Endometrial microvascular endothelial cells (primary cell): ENCODE data around the gene CAPZA2. TPM values are rescaled to one million over a fixed set of nuclear protein-coding genes. Genes with fewer than 3 reads are reported as not detected.
"Not testable (repeated sequence)": the region's sequence is repeated elsewhere in the genome, so short reads cannot be mapped to it uniquely, and the experiment has no call there.

ENCODE experiments used
- in situ Hi-C: cut with HindIII; loops from 2 replicates; pipeline ENCODE4 v1.10.0; 2017; ENCODE audit warnings: low sequenced_read_pairs, low pct_unique_long_range_greater_than_20kb; ENCODE audit errors: inconsistent ontology term
- total RNA-seq: library from RNA; depleted of rRNA; stranded (reverse); fragments of >200 nt; gene quantifications from one replicate; pipeline ENCODE4 v1.2.3, GENCODE V29; 2015; ENCODE audit errors: inconsistent ontology term

Gene CAPZA2
- total RNA-seq, 1 donor from 2014 or later: 147 TPM

DNA sequence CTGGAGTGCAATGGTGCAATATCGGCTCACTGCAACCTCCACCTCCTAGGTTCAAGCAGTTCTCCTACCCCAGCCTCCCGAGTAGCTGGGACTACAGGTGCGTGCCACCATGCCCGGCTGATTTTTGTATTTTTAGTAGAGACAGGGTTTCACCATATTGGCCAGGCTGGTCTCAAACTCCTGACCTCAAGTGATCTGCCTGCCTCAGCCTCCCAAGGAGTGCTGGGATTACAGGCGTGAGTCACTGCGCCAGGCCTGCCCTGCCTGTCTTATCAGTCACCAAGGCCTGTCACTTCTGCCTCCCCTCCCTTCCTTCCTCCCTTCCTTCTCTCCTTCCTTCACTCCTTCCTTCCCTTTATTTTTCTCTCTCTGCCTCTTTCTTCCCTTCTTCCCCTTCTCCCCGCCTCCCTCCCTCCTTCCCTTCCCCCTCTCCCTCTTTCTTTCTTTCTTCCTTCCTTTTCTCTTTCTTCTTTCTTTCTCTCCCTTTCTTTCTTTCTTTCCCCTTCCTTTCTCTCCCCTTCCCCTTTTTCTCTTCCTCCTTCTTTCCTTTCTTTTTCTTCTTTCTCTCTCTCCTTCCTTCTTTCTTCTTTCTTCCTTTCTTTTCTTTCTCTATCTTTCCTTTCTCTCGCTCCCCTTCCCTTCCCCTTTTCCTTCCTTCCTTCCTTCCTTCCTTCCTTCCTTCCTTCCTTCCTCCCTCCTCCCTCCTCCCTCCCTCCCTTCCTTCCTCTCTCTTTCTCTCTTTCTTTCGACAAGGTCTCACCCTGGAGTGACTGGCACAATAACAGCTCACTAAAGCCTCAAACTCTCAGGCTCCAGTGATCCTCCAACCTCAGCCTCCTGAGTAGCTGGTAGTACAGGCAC, 87.8 kb downstream of the CAPZA2 start:
- in situ Hi-C loops: no loop called here

DNA sequence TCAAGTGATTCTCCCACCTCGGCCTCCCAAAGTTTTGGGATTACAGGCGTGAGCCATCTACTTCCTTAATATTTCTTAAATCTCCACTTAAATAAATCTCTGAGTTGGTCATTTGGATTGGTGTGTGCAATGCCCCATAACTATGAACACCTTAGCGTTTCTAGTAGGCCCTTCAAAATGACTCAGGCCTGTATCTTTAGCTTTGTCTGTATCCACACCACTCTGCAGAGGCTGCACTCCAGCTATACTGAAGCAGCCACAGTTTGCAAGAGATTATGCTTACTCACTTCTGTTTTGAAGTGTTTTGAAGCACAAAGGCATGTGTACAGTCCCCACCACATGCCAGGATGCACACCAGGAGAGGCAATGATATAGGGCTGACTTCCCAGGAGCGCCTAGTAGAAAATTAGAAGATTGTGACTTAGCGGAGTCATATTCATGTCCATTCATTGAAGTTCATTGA, 88.5 kb downstream of the CAPZA2 start:
- in situ Hi-C loops: no loop called here

DNA sequence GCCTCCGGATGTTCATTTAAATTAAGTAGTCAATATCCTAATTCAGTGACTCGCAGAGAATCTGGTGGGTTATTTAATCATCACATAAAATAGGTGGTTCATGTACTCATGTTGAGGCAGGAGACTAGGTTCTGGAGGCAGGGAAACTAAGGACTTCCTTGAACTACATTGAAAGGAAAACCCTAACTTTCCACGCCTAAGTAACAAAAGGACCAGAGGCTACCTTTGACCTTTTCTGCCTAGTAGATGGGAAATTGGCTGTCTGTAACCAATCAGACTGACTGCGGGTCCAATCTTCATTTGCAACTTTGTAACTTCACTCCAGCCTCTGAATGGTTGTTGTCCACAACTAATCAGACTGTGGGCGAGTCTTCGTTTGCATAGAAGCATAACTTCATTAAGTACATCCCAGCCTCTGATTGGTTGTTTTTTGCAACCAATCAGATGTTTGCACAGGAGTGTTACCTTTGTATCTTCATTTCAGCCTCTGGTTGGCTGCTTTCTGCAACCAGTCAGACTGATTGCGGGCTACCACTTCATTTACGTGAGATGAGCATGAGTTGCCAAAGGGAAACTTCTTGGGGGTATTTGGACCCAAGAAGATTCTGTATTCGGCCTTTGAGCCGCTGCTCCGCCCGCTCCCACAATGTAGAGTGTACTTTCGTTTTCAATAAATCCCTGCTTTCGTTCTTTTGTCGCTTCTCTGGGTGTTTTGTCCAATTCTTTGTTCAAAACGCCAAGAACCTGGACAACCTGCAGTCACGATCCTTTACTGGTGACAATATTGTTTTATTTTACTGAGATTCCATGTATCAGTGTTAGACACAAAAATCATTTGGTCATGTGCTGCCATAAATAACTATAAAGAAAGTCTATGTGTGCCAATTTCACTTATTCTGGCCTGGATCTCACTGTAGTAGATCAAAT, 89.2 kb downstream of the CAPZA2 start:
- in situ Hi-C loops: no loop called here

DNA sequence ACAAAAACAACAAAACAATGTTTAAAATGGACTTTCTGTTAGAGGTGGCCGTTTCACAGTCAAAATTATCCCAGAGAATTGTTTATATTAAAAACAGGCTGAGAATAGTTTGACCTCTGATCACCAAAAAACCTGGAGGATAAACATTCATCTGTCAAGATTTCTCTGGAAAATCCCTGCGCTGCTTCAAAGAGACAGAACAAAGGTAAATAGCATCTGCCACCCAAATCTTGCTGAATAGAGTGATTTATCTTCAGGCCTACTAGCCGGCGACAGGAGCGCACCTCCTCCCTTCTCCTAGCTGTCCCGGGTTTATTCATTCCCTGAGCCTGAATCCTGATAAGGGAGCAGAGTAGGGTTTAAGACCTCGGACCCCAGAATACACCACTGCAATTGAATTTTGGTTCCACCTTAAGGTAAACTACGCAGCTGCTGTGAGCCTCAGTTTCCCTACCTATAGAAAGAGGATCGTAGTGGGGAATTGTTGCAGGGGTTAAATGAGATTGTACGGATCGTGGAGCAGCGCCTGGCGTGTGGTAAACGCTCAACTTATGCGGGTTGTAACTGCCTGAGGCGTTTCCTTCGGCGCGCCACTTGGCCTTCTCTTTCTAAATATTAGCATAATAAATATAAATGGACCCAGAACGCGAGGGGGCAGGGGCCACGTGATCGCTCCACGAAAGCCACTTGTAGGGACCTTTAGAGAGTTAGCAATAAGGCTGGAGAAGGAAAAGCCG, 90.4 kb downstream of the CAPZA2 start:
- in situ Hi-C loops: no loop called here

DNA sequence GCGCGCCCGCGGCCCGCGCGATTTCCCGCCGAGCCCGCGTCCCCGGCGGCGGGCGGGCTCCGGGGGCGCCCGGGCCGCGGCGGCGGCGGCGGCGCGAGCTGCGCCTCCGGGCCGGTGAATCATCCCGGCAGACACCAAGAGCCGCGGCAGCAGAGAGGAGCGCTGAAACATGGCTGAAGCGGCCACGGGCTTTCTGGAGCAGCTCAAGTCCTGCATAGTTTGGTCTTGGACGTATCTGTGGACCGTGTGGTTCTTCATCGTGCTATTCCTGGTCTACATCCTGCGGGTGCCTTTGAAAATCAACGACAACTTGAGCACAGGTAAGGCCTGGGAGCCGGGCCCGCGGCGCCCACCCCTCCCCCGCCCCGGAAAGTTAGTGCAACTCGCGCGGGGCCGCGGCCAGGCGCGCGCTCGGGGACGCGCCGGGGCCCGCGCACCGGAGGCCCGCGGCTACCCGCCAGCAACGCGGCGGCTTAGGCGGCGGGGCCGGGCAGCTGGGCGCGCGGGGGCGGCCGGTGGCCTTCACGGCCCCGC, 91.1 kb downstream of the CAPZA2 start, which contains the start of gene ST7:
TSS of gene ST7 (plus strand) at position 130 of the 534 bp plus-strand sequence. CDS start at position 170, 40 bp downstream.
- in situ Hi-C loops: no loop called here

DNA sequence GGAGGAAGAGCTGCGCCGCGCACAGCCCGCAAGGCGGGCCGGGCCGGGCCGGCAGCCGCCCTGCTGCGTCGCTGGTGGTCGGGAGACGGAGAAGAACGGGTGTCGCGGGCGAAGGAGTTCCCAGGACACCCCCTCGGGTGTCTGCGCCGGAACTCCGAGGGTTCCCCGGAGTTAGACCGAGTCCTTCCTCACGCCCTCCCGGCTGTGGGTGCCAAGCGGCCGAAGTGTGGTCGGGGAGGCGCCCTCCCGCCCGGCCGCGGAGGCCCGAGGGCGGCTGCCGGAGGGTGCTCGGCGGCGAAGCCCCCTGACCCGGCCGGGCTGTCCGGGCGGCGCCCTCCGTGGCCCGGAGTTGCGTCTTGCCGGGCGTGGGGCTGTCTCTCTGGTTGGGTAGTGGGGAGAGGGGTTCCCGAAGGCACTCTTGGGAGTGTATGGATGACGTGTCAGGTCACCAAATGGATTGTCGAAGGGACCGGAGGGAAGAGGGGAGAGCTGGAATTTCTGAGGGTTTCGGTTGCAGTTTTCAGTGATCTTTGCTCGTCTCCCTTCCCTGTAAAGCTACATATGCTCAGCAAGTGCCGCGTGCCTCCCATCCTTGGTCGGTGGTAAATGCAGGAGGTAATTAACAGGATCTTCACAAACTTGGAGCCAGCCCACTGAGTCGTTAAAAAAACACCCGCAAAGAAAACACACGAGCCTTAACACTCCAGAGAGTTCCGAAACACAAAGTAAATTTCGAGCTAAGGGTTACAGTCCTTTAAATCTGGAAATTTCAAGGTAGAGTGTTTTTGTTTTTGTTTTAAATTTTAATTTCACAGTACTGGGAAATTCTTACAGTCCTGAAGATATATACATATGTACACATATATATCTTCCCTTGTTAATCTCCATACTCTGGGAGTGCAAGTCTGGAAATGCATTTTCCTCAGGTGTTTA, 91.8 kb downstream of the CAPZA2 start:
- in situ Hi-C loops: no loop called here

DNA sequence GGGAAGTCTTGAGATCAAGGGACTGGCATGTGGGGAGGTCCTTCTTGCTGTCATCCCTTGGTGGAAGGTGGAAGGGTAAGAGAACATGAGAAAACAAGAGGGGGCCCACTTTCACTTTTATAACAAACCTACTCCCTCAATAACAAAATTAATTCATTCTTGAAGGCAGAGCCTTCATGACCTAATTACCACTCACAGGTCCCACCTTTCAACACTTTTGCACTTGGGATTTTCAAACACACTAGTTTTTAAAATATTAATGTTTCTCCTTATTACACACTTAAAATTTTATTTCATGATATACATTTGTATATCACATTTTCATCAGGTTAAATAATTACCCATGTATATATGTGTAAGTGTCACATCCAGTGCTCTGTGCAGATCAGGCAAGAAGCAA, 93.0 kb downstream of the CAPZA2 start:
- in situ Hi-C loops: no loop called here

DNA sequence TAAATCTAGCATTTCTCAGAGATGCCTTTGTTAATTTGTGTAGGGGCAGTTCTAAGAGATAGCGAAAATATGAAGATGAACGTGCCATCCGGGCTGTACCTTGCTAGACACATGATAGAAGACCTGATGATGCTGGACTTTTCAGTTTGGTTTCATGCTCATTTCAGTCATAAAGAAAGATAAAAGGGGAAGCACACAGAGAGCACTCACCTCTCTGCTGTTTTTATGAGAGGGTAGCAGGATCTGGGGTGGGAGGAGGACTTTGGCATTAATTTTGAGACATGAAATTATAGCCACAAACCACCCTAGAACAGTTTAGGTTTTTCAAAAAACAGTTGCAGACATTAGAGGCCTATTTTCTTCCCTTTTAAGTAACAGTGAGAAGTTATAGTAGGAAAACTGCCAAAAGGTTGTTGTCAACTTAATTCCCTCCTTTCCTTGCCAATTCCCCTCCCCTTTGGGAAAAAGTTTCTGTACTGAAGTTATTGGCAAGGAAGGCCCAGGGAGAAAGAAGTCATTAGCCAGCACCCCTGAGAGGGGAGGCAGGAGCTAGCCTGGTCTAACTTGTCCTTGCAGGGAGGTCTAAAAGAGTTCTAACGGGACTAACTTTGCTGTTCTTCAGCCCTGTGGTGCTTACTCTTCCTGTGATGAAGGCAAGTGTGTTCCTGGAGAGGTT, 93.6 kb downstream of the CAPZA2 start:
- in situ Hi-C loops: no loop called here

DNA sequence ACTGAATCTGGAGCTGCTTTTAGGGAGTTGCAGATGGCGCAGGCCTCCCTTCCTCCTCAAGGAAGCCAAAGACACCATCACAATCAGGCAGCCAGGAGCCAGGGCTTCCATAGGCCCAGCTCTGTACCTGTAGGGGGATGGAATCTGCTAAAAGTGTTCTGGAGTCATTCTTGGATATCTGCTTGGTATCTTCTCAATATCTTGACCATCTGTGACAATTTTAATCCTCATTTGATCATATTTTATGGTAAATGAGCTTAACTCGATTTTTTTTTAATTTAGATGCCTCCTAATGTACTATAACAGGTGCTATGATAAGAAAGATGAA, 94.1 kb downstream of the CAPZA2 start:
- in situ Hi-C loops: no loop called here

DNA sequence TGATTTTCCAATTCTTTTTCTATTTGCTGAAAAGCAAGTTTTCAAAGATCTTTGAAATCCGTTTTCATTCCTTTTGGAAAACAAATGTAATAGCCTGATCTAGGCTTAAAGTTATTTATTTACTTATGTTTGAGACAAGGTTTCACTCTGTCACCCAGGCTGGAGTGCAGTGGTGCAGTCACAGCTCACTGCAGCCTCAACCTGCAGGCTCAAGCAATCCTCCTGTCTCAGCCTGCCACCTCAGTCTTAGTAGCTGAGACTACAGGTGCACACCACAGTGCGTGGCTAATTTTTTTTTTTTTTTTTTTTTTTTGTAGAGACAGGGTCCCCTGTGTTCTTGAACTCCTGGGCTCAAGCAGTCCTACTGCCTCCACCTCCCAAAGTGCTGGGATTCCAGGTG, 95.5 kb downstream of the CAPZA2 start:
- in situ Hi-C loops: no loop called here

DNA sequence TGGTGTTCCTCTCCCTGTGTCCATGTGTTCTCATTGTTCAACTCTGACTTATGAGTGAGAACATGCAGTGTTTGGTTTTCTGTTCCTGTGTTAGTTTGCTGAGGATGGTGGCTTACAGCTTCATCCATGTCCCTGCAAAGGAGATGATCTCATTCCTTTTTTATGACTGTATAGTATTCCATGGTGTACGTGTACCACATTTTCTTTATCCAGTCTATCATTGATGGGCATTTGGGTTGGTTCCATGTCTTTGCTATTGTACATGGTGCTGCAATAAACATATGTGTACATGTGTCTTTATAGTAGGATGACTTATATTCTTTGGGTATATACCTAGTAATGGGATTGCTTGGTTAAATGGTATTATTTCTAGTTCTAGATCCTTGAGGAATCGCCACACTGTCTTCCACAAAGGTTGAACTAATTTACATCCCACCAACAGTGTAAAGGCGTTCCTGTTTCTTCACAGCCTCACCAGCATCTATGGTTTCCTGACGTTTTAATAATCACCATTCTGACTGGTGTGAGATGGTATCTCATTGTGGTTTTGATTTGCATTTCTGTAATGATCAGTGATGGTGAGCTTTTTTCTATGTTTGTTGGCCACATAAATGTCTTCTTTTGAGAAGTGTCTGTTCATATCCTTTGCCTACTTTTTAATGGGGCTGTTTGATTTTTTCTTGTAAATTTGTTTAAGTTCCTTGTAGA, 99.7 kb downstream of the CAPZA2 start:
- in situ Hi-C loops: not testable (repeated sequence)

DNA sequence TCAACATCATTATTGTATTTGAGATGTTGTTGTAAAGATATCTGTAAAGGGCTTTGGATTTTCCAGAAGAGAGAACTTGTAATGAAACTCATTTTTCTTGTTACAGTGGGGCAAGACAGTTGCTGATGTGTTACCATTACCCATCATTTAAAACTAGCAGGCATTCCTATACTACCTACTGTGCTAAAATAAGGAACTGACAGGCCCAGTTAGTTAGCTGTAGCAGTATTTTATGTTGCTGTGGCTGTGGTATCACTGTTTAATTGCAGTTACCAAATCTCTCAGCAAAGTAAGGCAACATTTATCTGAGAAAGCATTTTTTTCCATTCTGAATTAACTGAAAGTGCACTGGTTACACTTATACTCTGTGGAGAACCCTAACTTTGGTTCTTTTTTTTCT, 100.8 kb downstream of the CAPZA2 start:
- in situ Hi-C loops: no loop called here

DNA sequence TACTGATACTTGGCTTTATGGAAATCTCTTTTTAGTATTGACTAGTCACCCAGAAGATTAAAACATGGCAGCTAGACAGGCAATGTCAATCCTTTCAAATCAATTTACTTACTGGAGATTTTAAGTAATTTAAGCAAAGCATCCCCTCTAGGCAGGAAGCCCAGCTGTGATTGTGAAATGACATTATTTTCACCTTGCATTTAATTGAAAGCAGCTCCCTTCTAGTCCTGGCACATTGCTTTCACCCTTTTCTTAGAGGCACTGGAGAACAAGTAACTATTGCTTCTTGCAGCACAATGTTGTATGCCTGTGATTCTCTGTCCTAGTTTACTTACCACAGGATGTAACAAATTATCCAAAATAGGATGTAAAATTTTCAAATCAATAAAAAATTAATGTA, 104.2 kb downstream of the CAPZA2 start:
- in situ Hi-C loops: no loop called here

DNA sequence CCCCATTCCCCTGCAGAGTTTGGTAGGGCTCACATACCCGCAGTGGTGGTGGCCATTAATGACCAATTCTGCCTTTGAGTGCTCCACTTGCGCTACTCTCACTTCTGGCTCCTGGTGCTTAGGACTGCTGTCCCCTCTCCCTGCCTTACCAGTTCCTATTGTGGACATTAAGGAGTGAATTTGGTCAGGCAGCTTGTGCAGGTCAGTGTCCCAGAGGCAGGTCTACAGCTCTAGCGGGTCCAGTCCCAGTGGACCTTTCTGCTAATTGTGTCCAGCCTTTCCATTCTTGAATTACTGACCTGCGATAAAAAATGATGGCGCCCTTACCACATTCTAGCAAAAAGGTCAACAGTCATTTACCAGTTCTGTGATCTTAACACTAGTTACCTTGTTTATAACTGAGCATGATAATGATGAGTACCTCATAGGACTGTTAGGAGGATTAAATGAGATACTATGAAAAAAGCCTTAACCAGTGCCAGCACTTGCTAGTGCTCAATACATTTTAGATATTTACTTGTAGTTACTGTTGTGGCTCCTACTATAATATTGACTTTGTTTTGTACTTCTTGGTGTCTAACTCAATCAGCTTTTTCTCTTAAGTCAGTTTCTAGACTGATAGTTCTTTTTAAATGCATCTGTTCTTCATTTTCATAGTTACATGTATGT, 105.0 kb downstream of the CAPZA2 start:
- in situ Hi-C loops: no loop called here

DNA sequence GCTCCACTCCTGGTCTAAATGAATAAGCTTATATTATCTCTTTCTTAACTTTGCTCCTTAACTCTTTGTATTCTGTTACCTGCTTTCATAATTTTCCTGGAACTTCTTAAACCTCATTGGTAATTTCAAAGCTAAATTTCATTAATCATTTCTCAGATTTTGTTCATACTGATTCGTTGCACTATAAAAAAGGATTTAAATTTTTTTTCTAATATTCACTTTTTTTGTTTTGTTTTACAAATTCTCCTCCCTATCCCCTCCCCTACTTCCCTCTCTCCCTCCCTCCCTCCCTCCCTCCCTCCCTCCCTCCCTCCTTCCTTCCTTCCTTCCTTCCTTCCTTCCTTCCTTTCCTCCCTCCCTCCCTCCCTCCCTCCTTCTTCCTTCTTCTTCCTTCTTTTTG, 105.6 kb downstream of the CAPZA2 start:
- in situ Hi-C loops: no loop called here

DNA sequence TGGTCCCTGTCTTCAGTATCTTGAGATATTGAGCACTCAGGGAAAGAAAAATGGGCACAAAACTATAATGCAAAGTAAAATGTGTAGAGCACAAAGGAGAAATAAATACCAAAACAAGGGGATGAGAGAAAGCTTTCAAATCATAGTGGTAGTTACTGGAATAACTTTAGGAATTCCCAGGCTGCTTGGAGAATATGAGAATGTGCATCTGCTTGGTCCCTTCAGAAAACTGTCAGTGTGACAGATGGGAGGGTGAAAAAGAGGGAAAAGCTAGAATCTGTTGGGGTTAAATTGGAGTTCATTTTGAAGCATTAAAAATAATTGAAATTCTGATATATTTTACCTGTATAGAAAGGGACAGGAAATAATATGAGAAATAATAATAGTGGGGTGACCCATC, 106.2 kb downstream of the CAPZA2 start:
- in situ Hi-C loops: no loop called here
